Gastrocnemius medialis (tissue), 4 donors: Measurements from ENCODE around the gene HAPLN2. TPM values are rescaled to one million over a fixed set of nuclear protein-coding genes. Genes with fewer than 3 reads are reported as not detected.
A peak's percentile ranks its signal among the peaks of the same experiment; 100 is the strongest.

Experiments
- ATAC-seq, 2 donors: fragments of 150-250 bp; one replicate each; pipeline ENCODE4 v1.9.1; 2016
- DNase-seq, 2 donors: peaks; one replicate each; pipeline ENCODE4 v3.0.0-alpha.2; 2019
- H3K27ac ChIP-seq, 4 donors: fragments of 200-600 bp; sonication (generic); 1 replicate in 1 of 4; 2 replicates in 3 of 4; pipeline ENCODE4 v1.5.1; 2016 to 2018; ENCODE audit warnings: mild to moderate bottlenecking in 2 of 4, moderate library complexity in 1 of 4
- H3K27me3 ChIP-seq, 3 donors: fragments of 200-600 bp; sonication (generic) in 2 of 3; 1 replicate in 1 of 3; 2 replicates in 2 of 3; pipeline versions ENCODE4 v1.5.1 to v1.6.0; 2016 to 2019; ENCODE audit warnings: mild to moderate bottlenecking in 1 of 3, moderate library complexity in 1 of 3
- H3K36me3 ChIP-seq, 2 donors: fragments of 200-600 bp; sonication (generic) in 1 of 2; one replicate each; pipeline ENCODE4 v1.5.1; 2017 to 2018
- H3K4me1 ChIP-seq, 2 donors: fragments of 200-600 bp; sonication (generic) in 1 of 2; one replicate each; pipeline ENCODE4 v1.5.1; 2016 to 2017; ENCODE audit warnings: mild to moderate bottlenecking in 2 of 2
- H3K4me3 ChIP-seq, 4 donors: fragments of 200-600 bp; sonication (generic) in 3 of 4; 1 replicate in 1 of 4; 2 replicates in 3 of 4; pipeline ENCODE4 v1.5.1; 2016 to 2019; ENCODE audit warnings: mild to moderate bottlenecking in 2 of 4
- H3K9me3 ChIP-seq, 3 donors: fragments of 200-600 bp; sonication (generic) in 2 of 3; 1 replicate in 1 of 3; 2 replicates in 2 of 3; pipeline ENCODE4 v1.5.1; 2016 to 2019
- CTCF ChIP-seq, 5 experiments: fragments of 450-650 bp in 3 of 5; fragments of 200-600 bp in 2 of 5; sonication (generic) in 2 of 5; IDR thresholded peaks in 4 of 5; conservative IDR thresholded peaks in 1 of 5; 1 replicate in 4 of 5; 2 replicates in 1 of 5; pipeline ENCODE4 v1.5.1; 2016 to 2019; ENCODE audit warnings: antibody characterized with exemption in 5 of 5, mild to moderate bottlenecking in 3 of 5, moderate library complexity in 3 of 5
- POLR2A ChIP-seq, 2 donors: fragments of 450-650 bp; IDR thresholded peaks; one replicate each; pipeline ENCODE4 v1.6.1; 2017; ENCODE audit warnings: antibody characterized with exemption in 2 of 2, mild to moderate bottlenecking in 2 of 2, moderate library complexity in 2 of 2
- in situ Hi-C, 4 donors: fragments of 200-750 bp; cut with MboI; loops; one replicate each; pipeline versions ENCODE4 v1.15.0 to v1.8.0; 2017; ENCODE audit warnings: low sequenced_read_pairs in 4 of 4
- intact Hi-C: fragments of 100-400 bp; cut with DNase I; formaldehyde crosslinking; loops from one replicate; pipeline ENCODE4 v1.15.1; 2023; ENCODE audit warnings: low total_unique reads
- total RNA-seq, 4 donors: library from RNA; depleted of rRNA; stranded (reverse); fragments of >200 nt; gene quantifications; one replicate each; pipeline versions ENCODE4 v1.1.0 to v1.2.3, GENCODE V29; 2016

The HAPLN2 gene
- total RNA-seq, 4 donors from 2014 or later = 0.53 to 6.0 (median 3.0) TPM

GRCh38 chr1:156642265-156643048 is 23.2 kb downstream of the HAPLN2 start:
- peaks cover 33 to 38% (median 35%) of the 10 kb centered on the region in 3 donors for H3K27me3 ChIP-seq
- peak overlapping the region; percentile 45 to 54 (median 48) for H3K4me3 ChIP-seq
- DNase-seq (no peak), ATAC-seq (no peak)
- no peak for TF ChIP-seq POLR2A (IDR thresholded peaks at IDR 0.05)
- no peak for TF ChIP-seq CTCF (IDR thresholded peaks at IDR 0.05 in 4 of 5, conservative IDR thresholded peaks at IDR 0.05 in 1 of 5)
- no peak overlapping the region for H3K27ac ChIP-seq
- no peaks in the 10 kb centered on the region for H3K9me3 ChIP-seq
- intact Hi-C loops (no loop called here), in situ Hi-C loops (no loop called here)
- peaks cover 14 to 31% of the 10 kb centered on the region in 2 donors for H3K4me1 ChIP-seq
- H3K36me3 ChIP-seq = no peaks in the 10 kb centered on the region

GRCh38 chr1:156643049-156643777 is 24.0 kb downstream of the HAPLN2 start:
- Histone ChIP-seq H3K36me3 (no peaks in the 10 kb centered on the region), H3K4me1 (peaks cover 14 to 31% of the 10 kb centered on the region in 2 donors), H3K27ac (no peak overlapping the region), H3K4me3 (no peak overlapping the region), H3K27me3 (peaks cover 35 to 40% (median 38%) of the 10 kb centered on the region in 3 donors), H3K9me3 (no peaks in the 10 kb centered on the region)
- DNase-seq (no peak), ATAC-seq (no peak)
- intact Hi-C loops = no loop called here
- in situ Hi-C loops = no loop called here
- TF ChIP-seq POLR2A (IDR thresholded peaks at IDR 0.05) = no peak
- no peak for TF ChIP-seq CTCF (IDR thresholded peaks at IDR 0.05 in 4 of 5, conservative IDR thresholded peaks at IDR 0.05 in 1 of 5)

GRCh38 chr1:156643778-156644092 is 24.5 kb downstream of the HAPLN2 start:
- Histone ChIP-seq H3K9me3 (no peaks in the 10 kb centered on the region), H3K27me3 (peaks cover 35 to 40% (median 38%) of the 10 kb centered on the region in 3 donors), H3K4me3 (no peak overlapping the region)

GRCh38 chr1:156644146-156644545 is 24.9 kb downstream of the HAPLN2 start:
- H3K4me1 ChIP-seq = peaks cover 11 to 24% of the 10 kb centered on the region in 2 donors
- DNase-seq (no peak), ATAC-seq (no peak)
- H3K27me3 ChIP-seq = peaks cover 35 to 40% (median 38%) of the 10 kb centered on the region in 3 donors
- H3K4me3 ChIP-seq = no peak overlapping the region
- intact Hi-C loops (no loop called here), in situ Hi-C loops (no loop called here)
- H3K9me3 ChIP-seq = no peaks in the 10 kb centered on the region
- TF ChIP-seq CTCF (IDR thresholded peaks at IDR 0.05 in 4 of 5, conservative IDR thresholded peaks at IDR 0.05 in 1 of 5) = no peak
- no peak for TF ChIP-seq POLR2A (IDR thresholded peaks at IDR 0.05)
- H3K27ac ChIP-seq = no peak overlapping the region
- H3K36me3 ChIP-seq = no peaks in the 10 kb centered on the region

More at GRCh38 chr1:156643778-156644092, 24.5 kb downstream of the HAPLN2 start:
- no peaks in the 10 kb centered on the region for H3K36me3 ChIP-seq
- ATAC-seq (no peak), DNase-seq (no peak)
- TF ChIP-seq POLR2A (IDR thresholded peaks at IDR 0.05) (no peak), CTCF (IDR thresholded peaks at IDR 0.05 in 4 of 5, conservative IDR thresholded peaks at IDR 0.05 in 1 of 5) (no peak)
- H3K4me1 ChIP-seq = peaks cover 14 to 28% of the 10 kb centered on the region in 2 donors
- in situ Hi-C loops (no loop called here), intact Hi-C loops (no loop called here)
- no peak overlapping the region for H3K27ac ChIP-seq
